Measurements from ENCODE around the gene CXCR5. TPM values are rescaled to one million over a fixed set of nuclear protein-coding genes. Genes with fewer than 3 reads are reported as not detected.
A peak's percentile ranks its signal among the peaks of the same experiment; 100 is the strongest.

Gene CXCR5
- total RNA-seq, 6 experiments from 2014 or later = 0.07 TPM; not detected in 4

GRCh38 chr11:118883004-118883367 is 706 bp upstream of the CXCR5 start:
- ATAC-seq (no peak), DNase-seq (no peak)
- no peaks in the 10 kb centered on the region for H3K36me3 ChIP-seq
- peaks cover 0 to 5% (median 0%) of the 10 kb centered on the region in 4 donors for H3K4me1 ChIP-seq
- intact Hi-C loops (cut with DNase I) = no loop called here
- H3K27me3 ChIP-seq = no peaks in the 10 kb centered on the region
- no peak overlapping the region for H3K4me3 ChIP-seq
- no peak for TF ChIP-seq CTCF (IDR thresholded peaks at IDR 0.05)
- TF ChIP-seq POLR2A (IDR thresholded peaks at IDR 0.05) = no peak
- WGBS (ENCODE audit: insufficient coverage, low coverage, low lambda C conversion rate, missing lambda C conversion rate) = 28% methylated on average over 1 of the region's 1 CpG
- no peaks in the 10 kb centered on the region for H3K9me3 ChIP-seq
- H3K27ac ChIP-seq = no peak overlapping the region

- no peaks in the 10 kb centered on the region for H3K36me3 ChIP-seq
- WGBS (ENCODE audit: insufficient coverage, low coverage, low lambda C conversion rate, missing lambda C conversion rate) = 50% methylated on average over 5 of the region's 9 CpGs
- TF ChIP-seq CTCF (IDR thresholded peaks at IDR 0.05) = no peak
- TF ChIP-seq POLR2A (IDR thresholded peaks at IDR 0.05) = no peak
- no peaks in the 10 kb centered on the region for H3K27me3 ChIP-seq
- ATAC-seq (peak in 2 of 4 donors; percentile 60 to 63), DNase-seq (no peak)
- H3K4me1 ChIP-seq = peaks cover 0 to 10% (median 0%) of the 10 kb centered on the region in 4 donors
- H3K4me3 ChIP-seq = no peak overlapping the region
- no peak overlapping the region for H3K27ac ChIP-seq
- intact Hi-C loops (cut with DNase I) = no loop called here
- H3K9me3 ChIP-seq = no peaks in the 10 kb centered on the region
Observed at GRCh38 chr11:118884875-118885274, 1.2 kb downstream of the CXCR5 start.

- 80% methylated on average over 2 of the region's 12 CpGs for WGBS (ENCODE audit: insufficient coverage, low coverage, low lambda C conversion rate, missing lambda C conversion rate)
- intact Hi-C loops (cut with DNase I) = no loop called here
Observed at GRCh38 chr11:118885319-118885718, 1.6 kb downstream of the CXCR5 start.

GRCh38 chr11:118885831-118886565 is 2.3 kb downstream of the CXCR5 start:
- intact Hi-C loops (cut with DNase I) = no loop called here
- DNase-seq = no peak
- ATAC-seq = no peak
- 64% methylated on average over 7 of the region's 12 CpGs for WGBS (ENCODE audit: insufficient coverage, low coverage, low lambda C conversion rate, missing lambda C conversion rate)
- Histone ChIP-seq H3K9me3 (no peaks in the 10 kb centered on the region), H3K4me3 (no peak overlapping the region), H3K36me3 (no peaks in the 10 kb centered on the region), H3K27me3 (no peaks in the 10 kb centered on the region), H3K4me1 (peaks cover 0 to 14% (median 0%) of the 10 kb centered on the region in 4 donors), H3K27ac (no peak overlapping the region)
- no peak for TF ChIP-seq POLR2A (IDR thresholded peaks at IDR 0.05)
- no peak for TF ChIP-seq CTCF (IDR thresholded peaks at IDR 0.05)

More at GRCh38 chr11:118885319-118885718, 1.6 kb downstream of the CXCR5 start:
- TF ChIP-seq CTCF (IDR thresholded peaks at IDR 0.05) = no peak
- no peak for TF ChIP-seq POLR2A (IDR thresholded peaks at IDR 0.05)
- ATAC-seq (no peak), DNase-seq (no peak)
- no peaks in the 10 kb centered on the region for H3K36me3 ChIP-seq
- H3K27ac ChIP-seq = no peak overlapping the region
- H3K4me3 ChIP-seq = no peak overlapping the region
- H3K9me3 ChIP-seq = no peaks in the 10 kb centered on the region
- H3K4me1 ChIP-seq = peaks cover 0 to 14% (median 0%) of the 10 kb centered on the region in 4 donors
- H3K27me3 ChIP-seq = no peaks in the 10 kb centered on the region
